HG02798 (cell line): ENCODE data around the gene GALNT13.

Experiments used
- ATAC-seq: cut with Tn5 transposase; IDR thresholded peaks from one replicate; pipeline ENCODE4 v1.9.1; 2021; ENCODE audit warnings: mild to moderate bottlenecking; ENCODE audit not compliant: unreplicated experiment, poor library complexity

GALNT13 gene

DNA sequence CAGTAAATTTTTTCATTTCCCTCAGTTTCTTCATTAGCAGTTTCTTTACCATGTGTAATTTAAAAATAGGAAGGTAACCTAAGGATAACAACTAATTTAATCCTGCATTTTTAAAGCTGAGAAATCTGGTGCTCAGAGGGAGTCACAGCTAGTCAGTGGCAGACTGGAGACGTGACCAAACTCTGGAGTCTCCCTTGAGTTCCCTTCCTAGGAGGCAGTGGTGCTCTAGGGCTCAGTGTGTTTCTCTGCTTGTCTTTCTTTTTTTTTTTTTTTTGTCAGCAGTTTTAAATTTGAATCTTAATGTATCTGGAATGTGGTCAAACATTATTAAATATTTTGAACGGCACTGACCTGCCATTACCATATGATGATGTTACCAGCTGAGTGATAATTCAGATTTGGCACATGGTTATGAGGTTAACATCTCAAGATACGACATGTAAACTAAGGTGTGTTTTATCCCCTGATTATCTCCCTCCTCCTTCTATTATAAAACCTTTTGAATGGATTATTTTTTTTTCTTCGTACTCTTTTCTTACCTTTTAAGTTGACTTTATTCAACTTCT is 226.2 kb downstream of the GALNT13 start:
- ATAC-seq, result no peak

DNA sequence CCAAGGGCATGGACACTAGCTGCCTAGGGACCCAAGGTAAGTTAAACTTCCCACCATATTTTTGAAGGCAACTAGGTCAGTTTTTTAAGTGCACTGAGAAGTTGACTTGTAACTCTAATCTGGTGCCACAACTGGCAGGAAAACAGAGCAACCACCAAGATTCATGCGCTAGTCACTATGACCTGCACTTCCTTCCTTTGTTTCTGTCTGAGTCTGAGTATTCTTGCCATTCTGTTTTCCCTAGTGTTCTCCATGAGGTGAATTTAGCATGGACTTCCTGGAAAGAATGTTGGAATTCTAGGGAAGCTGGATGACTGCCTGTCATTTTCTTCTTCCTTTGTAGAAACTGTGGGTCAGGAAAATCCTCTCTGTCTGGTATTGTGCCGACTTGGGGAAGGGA is 249.0 kb downstream of the GALNT13 start:
- no peak for ATAC-seq

DNA sequence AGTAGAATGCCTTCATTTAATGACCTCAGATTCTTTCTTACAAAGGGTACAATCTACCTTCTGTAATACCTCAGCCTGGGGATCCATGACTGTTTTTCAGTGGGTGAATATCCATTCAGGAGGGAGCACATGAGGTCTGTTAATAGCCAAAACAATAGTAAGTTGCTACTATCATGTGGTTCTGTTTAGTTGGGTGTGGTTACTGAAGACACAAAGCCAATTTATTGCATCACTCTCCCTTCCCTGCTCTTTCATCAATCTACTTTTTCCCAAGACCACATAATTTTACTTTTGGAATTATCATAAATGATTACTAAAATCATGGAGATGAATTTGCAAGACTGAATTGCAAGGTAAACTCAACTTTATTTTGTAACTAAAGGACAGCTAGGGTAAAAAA is 254.2 kb downstream of the GALNT13 start:
- ATAC-seq, result no peak

DNA sequence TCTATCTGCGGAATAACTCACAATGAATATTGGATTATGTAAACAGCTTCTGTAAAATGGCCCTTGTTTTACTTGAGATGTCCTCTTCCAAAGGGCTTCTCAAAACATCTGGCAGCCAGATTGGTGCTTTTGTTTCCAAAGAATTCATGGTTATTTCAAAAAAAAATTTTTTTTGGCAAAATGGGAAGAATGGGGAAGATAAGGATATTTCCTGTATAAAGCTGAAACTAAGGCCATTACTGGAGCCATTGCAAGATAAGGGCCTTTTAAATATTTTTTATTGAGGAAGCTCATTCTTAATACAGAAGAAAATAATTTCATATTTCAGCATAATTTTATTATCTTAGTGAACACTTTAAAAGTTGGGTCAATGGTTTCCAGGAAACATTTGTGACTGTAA is 259.1 kb downstream of the GALNT13 start:
- no peak for ATAC-seq

DNA sequence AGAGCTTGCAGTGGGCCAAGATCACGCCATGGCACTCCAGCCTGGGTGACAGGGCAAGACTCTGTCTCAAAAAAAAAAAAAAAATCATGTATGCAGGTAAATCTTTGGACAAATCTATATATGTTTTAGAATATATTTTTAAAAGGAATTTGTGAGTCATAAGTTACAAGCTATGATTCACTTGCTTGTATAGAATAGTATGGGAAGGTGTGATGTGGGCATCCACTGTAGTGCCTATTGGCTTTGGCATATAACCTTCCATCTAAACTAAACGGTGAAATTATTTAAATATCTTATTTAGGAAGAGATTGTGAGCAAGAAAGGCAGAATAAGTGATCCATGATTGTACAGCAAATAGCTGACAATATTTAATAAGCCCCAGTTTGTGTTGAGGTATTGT is 261.1 kb downstream of the GALNT13 start:
- ATAC-seq, result no peak

DNA sequence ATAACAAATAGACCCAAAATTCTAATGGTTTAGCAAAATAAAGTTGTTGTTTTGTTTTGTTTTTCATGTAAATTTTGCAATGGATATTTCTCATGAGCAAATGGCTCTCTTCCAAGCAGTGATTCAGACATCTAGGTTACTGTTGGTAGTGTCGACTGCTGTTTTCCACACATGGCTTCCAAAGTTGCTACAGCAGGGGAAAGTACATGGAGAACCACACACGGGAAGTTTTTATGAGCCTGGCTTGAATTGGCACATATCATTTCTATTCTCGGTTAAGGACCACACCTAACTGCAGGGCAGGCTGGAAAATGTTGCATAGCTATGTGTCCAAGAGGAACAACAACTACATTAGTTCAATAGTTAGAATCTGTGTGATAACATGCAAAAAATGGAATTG is 262.1 kb downstream of the GALNT13 start:
- ATAC-seq, result no peak

DNA sequence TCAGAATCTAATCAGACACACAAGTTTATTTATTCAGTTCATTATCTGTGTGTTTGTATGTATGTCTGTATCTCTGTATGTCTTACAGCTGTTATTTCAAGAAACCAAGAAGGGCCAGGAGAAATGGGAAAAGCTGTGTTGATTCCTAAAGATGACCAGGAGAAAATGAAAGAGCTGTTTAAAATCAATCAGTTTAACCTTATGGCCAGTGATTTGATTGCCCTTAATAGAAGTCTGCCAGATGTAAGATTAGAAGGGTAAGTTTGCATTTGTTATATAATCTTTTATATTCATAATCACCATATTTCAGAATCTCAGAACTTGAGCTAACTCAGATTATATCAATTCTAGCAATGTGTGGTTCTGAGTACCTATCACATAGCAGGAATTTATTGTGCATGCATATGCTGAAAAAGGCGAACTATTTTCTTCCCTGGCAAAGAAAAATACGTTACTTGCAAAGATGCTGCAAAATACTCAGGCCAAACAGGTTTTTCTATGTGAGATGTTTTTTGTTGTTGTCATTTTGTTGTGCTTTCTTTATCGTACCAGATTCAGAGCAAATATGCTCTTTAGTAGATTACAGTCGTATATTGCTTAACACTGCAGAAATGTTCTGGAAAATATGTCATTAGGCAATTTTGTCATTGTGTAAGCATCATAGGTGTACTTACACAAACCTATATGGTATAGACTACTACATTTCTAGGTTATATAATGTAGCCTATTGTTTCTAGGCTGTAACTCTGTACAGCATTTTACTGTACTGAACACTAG is 268.7 kb downstream of the GALNT13 start:
- ATAC-seq, result no peak

DNA sequence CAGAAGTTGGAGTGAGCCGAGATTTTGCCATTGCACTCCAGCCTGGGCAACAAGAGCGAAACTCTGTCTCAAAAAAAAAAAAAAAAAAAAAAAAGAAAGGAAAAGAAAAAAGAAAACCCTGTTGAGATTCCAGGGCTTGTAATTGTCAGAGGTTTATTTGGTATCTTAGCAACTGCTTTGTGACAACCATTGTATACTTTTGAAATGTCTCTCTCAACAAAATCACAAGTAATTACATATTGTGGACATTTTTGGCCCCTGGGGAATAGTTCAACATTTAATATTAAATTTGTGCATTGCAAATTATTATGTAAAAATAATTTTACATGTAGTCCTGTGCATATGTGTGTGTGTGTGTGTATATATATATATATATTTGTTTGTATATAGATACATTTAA is 270.8 kb downstream of the GALNT13 start:
- no peak for ATAC-seq

DNA sequence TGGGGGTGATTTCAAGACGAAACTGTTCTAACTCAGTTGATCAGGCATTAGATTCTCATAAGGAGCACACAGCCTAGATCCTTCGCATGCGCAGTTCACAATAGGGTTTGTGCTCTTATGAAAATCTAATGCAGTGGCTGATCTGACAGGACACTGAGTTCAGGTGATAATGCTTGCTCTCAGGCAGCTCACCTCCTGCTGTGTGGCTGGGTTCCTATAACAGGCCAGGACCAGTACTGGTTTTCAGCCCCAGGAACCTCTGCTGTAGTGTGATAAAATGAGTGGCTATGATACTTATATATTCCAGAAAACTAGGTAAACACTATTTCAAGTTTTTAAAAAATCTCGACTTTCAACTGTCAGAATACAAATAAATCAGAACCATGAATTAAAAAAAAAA is 271.4 kb downstream of the GALNT13 start:
- no peak for ATAC-seq

DNA sequence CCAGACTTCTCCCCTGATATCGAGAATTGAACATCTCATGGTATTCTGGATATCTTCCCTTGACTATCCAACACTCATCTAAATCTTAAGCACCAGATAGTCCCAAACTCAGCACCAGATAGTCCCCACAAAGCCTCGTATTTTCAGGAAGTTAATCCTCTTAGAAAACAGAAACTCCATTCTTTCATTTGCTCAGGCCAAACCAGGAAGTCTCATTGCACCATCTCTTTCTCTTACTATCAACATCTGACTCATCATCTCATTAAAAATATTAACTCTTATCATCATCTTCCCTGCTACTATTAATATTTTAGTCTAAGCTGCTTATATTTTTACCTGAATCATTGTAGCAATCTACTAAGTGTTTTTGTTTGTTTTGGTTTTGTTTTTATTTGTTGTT is 286.4 kb downstream of the GALNT13 start:
- no peak for ATAC-seq

DNA sequence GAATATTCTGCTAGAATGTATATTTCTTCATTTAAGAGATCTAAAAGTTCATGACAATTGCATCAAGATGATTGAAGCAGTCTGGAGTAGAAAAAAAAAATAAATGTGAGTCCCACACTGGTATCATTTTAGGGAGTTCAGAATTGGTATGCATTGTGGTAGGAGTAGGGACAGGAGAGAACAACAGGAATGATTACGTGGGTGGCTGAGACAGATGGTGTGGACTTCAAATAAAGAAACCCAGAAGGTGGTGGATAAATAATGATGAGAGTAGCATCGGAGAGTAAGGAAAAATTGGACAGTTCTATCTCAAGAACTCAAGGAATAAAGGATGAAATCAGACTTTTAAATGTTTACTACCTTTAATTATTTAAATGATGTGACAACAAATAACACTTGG is 289.6 kb downstream of the GALNT13 start:
- ATAC-seq, result no peak

DNA sequence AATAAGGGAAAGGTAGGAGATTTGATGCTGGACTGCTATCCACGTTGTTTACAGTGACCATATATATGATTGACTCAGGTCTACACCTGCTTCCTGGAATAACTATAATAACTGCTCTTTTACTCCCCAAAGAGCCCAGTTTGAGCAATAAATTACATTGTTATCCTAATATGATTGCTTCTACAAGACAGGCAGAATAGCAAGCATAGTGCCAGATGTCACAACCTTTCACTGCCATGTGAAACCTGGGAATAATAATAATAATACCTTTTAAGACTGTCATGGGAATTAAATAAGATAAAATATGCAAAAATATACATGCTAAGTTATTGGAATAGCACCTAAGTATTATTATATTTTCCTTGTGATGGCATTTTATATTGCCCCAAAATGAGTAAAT is 298.7 kb downstream of the GALNT13 start:
- ATAC-seq, result no peak

DNA sequence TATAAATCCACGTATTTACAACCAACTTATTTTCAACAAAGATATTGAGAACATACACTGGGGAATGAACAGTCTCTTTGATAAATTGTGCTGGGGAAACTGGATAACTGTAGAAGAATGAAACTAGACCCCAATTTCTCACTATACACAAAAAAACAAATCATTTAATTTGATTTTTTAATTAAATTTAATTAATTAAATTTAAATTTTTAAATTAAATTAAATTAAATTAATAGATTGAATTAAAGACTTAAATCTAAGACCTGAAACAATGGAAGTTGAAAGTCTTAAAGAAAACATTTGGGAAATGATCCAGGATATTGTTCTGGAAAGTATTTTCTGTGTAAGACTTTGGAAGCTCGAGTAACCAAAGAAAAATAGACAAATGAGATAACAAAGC is 301.4 kb downstream of the GALNT13 start:
- no peak for ATAC-seq

DNA sequence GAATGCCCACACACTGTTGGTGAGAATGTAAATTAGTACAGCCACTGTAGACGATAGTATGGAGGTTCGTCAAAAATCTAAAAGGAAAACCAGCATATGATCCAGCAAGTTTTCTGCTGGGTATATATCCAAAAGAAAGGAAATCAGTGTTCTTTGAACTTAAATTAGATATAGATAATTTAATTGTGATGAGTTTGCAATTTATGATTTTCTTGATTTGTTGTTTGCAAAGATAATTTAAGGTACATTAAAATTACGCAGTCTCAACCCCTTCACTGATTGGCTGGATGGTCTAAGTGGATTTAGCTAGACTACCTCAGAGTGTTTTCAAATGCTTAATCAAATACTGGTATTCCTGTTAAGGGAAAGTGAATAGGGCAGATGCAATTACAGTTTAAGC is 302.2 kb downstream of the GALNT13 start:
- ATAC-seq, result no peak

DNA sequence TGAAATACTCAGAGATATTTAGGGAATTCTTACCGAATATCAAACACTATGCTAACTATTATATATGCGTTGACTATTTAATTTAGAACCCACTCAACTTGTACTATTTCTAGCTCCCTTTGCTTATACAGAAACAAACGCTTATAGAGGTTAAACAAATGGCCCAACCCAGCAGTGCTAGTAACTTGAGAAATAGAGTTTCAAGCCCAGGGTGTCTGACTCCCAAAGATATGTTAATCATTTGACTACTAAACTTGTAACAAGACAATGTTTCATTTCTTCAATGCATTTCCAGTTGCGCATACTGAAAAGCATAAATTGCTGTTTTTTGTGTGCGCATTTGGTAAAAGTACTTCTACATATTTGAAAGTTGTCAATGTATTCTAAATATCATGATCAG is 310.3 kb downstream of the GALNT13 start:
- no peak for ATAC-seq

DNA sequence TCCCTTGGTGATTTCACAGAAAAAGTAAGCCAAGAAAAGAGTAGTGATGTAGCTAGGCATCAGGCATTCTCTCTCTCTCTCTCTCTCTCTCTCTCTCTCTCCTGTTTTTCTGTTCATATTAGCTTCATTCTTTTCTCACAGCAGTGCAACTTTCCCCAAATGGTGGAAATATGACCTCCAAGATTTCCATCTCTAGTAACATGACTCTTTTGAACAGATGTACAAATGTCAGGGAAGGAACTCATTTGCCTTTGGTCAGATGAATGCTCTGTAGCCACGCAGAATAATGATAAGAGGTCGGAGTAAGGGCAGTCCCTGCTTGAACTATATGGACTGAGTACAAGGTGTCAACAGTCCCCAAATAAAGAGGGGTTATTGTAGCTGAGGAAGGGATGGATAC is 316.2 kb downstream of the GALNT13 start:
- ATAC-seq, result no peak

DNA sequence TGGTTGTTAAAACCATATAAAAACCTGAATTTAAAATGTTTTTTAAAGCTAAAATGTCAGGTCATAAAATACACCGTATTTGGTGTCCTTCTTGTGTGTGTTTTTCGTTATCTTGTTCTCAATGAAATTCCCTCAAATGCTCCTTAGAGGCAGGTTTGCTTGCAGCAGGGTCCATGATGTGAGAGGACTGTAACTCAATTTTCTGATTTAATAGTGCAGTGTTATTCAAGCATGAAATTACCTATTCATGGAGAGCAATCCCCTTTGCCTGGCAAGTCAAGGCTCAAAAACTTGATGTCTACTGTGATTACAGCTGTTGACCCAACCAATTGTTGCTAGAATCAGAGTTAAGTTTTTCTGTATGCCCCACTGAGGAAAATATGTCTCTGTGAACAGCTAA is 318.2 kb downstream of the GALNT13 start:
- ATAC-seq, result no peak

DNA sequence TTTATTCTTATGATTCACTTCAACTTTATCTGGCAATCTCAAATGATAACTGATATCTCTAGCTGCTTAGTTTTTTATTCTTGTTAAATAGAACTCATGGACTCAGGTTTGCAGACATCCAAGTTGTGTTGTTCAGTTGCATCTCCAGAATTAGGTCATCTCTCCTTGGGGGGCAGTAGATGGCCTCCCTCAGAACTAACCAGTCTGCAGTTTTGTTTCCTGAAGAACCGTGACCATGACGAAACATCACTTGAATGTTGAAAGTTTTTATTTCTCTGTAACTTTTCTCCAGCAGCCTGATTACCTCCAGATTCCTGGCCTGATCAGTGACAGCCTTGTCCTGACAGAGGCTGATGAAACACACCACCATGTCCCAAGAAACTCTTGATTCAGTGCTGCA is 321.5 kb downstream of the GALNT13 start:
- no peak for ATAC-seq

DNA sequence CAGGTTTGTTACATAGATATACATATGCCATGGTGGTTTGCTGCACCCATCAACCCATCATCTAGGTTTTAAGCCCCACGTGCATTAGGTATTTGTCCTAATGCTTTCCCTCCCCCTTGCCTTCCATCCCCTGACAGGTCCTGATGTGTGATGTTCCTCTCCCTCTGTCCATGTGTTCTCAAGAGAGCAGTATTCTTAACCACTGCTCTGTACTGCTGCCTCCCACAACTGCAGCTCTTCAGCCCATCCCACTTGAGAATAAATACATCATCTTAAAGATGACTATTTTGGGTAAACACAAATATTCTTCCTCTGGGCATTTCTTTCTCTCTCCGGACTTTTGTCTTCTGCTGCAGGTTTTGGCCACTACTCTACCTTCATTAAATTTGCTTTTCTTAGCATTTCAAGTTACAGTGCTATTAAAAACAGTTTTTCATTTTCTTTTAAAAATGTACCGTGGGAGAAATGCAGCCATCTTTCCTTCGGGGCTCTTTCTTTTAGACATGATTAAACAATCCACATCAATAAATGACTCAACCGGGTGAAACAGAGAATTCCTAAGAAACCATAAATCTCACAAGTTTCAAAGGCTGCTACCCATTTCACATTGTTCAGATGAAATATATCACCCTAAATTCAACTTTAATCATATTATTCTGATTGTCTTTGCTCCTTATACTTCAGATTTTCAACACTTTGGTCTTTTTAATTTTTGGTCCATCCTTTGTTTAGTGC is 323.4 kb downstream of the GALNT13 start:
- ATAC-seq, result no peak

DNA sequence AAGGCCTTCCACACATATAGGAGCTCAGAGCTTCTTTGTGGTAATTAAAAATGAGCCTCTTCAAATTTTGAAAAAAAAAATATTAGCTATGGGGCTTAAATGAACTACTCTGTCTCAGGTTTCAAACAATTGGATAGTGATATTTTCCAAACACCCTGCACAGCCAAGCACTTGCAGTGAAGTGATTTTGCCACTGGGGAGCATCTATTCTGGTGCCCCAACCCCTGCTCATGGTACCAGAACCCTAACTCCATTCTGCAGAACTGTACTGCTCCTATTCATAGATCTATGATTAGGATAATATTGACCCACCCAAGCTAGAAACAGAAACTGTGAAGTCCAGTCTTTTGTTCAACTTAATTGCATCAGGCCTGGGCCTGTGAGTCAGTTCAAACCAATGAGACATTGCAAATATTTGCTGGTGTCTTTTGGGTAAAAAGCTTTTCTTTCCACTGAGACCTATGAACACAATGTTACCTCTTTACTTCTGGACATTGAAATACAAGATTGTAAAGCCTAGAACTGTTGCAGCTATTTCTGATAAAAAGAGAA is 324.0 kb downstream of the GALNT13 start:
- ATAC-seq, result no peak

DNA sequence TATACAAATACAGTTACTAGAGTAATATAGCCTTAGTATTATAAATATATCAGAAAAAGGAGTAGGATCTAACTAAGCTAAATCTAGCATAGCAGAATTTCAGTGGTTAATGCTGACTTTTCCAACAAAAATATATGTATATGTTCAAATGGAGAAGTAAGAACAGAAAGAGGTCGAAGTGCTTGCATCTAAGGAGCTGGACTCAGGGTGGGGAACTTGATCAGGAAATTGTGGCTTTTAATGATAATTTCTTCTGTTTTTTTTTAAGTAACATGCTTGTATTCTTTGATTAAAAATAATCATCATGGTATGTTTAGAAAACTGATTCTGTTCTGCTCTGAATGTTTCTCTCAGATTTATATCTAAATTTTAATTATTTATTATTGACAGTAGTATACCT is 327.1 kb downstream of the GALNT13 start:
- ATAC-seq, result no peak
